ENCODE results near the gene SPATA9.
A peak's percentile ranks its signal among the peaks of the same experiment; 100 is the strongest.

GRCh38 chr5:95728494-95729114, 45.8 kb upstream of the SPATA9 start:
- no peak for TF ChIP-seq EZH2 (IDR thresholded peaks at IDR 0.05)
- TF ChIP-seq POLR2A (IDR thresholded peaks at IDR 0.05; ENCODE audit: borderline replicate concordance, extremely low read depth, insufficient read depth, insufficient read length), result no peak
- TF ChIP-seq TCF7L2 (IDR thresholded peaks at IDR 0.05; ENCODE audit: borderline replicate concordance, extremely low read depth, insufficient read depth, insufficient read length), result no peak
- no peak for TF ChIP-seq CTCF (IDR thresholded peaks at IDR 0.05 in 2 of 3, conservative IDR thresholded peaks at IDR 0.05 in 1 of 3; ENCODE audit: borderline replicate concordance in 1 of 3, insufficient read depth in 1 of 3, low read depth in 2 of 3, low read length in 2 of 3)
- TF ChIP-seq, protein P1, sequence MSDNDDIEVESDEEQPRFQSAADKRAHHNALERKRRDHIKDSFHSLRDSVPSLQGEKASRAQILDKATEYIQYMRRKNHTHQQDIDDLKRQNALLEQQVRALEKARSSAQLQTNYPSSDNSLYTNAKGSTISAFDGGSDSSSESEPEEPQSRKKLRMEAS (IDR thresholded peaks at IDR 0.05), result no peak
- TF ChIP-seq REST (IDR thresholded peaks at IDR 0.05; ENCODE audit: low read depth), result no peak
- TF ChIP-seq RAD21 (IDR thresholded peaks at IDR 0.05; ENCODE audit: low read depth), result no peak
- no peak for TF ChIP-seq EGR1 (IDR thresholded peaks at IDR 0.05; ENCODE audit: low read depth)
- TF ChIP-seq ZNF274 (IDR thresholded peaks at IDR 0.05; ENCODE audit: low read depth, low read length), result no peak
- TF ChIP-seq POLR2AphosphoS5 (IDR thresholded peaks at IDR 0.05; ENCODE audit: low read depth, low read length), result no peak
- TF ChIP-seq YY1 (IDR thresholded peaks at IDR 0.05; ENCODE audit: extremely low read depth, insufficient replicate concordance, low read depth, low read length), result peak; percentile 50
- TF ChIP-seq, protein P2, sequence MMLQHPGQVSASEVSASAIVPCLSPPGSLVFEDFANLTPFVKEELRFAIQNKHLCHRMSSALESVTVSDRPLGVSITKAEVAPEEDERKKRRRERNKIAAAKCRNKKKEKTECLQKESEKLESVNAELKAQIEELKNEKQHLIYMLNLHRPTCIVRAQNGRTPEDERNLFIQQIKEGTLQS (IDR thresholded peaks at IDR 0.05), result no peak
- TF ChIP-seq JUND (IDR thresholded peaks at IDR 0.05), result 0 out of 2 replicates have a peak, but pooled peaks have one; percentile 22

Measured in HCT116 (cell line).